NOMO-1 (cell line): ENCODE data around the gene CECR2.

Experiments used
- DNase-seq, 2 experiments: peaks; one replicate each; lab custom pipeline; 2025; ENCODE audit not compliant: unreplicated experiment in 2 of 2; lab: John Stamatoyannopoulos, UW

Gene CECR2

GRCh38 chr22:17366830-17367229 lies 2.4 kb upstream of the CECR2 start:
- DNase-seq = no peak

GRCh38 chr22:17368144-17368543 lies 1.1 kb upstream of the CECR2 start:
- DNase-seq = no peak

- peak; percentile 8 to 27 for DNase-seq
These were observed 464 bp upstream of the CECR2 start for GRCh38 chr22:17368554-17369438.

- DNase-seq = no peak
These were observed 936 bp downstream of the CECR2 start for GRCh38 chr22:17370026-17370765.

GRCh38 chr22:17370766-17371432 lies 1.6 kb downstream of the CECR2 start:
- no peak for DNase-seq

GRCh38 chr22:17371448-17371847 lies 2.2 kb downstream of the CECR2 start:
- no peak for DNase-seq

GRCh38 chr22:17373855-17374254 lies 4.6 kb downstream of the CECR2 start:
- no peak for DNase-seq

- no peak for DNase-seq
These were observed 6.8 kb downstream of the CECR2 start for GRCh38 chr22:17375914-17376614.

- no peak for DNase-seq
These were observed 7.7 kb downstream of the CECR2 start for GRCh38 chr22:17376950-17377349.

- DNase-seq = no peak
These were observed 10.7 kb downstream of the CECR2 start for GRCh38 chr22:17379944-17380343.

- no peak for DNase-seq
These were observed 11.3 kb downstream of the CECR2 start for GRCh38 chr22:17380359-17381087.

GRCh38 chr22:17381192-17381913 lies 12.1 kb downstream of the CECR2 start:
- DNase-seq = no peak

- DNase-seq = no peak
These were observed 15.5 kb downstream of the CECR2 start for GRCh38 chr22:17384612-17385330.

GRCh38 chr22:17387356-17387755 lies 18.1 kb downstream of the CECR2 start:
- DNase-seq = no peak

- no peak for DNase-seq
These were observed 19.0 kb downstream of the CECR2 start for GRCh38 chr22:17388235-17388634.

- no peak for DNase-seq
These were observed 20.8 kb downstream of the CECR2 start for GRCh38 chr22:17390087-17390486.

- no peak for DNase-seq
These were observed 27.3 kb downstream of the CECR2 start for GRCh38 chr22:17396516-17396915.

GRCh38 chr22:17397756-17398547 lies 28.7 kb downstream of the CECR2 start:
- no peak for DNase-seq
